ENCODE measurements around the gene C2orf78. TPM values are rescaled to one million over a fixed set of nuclear protein-coding genes. Genes with fewer than 3 reads are reported as not detected.

C2orf78 gene
- total and polyA plus RNA-seq, 10 of the 15 experiments (the other 5 are each of a cell fraction or from before 2014, with no cell fraction given) = 0.08 to 0.82 (median 0.40) TPM

DNA sequence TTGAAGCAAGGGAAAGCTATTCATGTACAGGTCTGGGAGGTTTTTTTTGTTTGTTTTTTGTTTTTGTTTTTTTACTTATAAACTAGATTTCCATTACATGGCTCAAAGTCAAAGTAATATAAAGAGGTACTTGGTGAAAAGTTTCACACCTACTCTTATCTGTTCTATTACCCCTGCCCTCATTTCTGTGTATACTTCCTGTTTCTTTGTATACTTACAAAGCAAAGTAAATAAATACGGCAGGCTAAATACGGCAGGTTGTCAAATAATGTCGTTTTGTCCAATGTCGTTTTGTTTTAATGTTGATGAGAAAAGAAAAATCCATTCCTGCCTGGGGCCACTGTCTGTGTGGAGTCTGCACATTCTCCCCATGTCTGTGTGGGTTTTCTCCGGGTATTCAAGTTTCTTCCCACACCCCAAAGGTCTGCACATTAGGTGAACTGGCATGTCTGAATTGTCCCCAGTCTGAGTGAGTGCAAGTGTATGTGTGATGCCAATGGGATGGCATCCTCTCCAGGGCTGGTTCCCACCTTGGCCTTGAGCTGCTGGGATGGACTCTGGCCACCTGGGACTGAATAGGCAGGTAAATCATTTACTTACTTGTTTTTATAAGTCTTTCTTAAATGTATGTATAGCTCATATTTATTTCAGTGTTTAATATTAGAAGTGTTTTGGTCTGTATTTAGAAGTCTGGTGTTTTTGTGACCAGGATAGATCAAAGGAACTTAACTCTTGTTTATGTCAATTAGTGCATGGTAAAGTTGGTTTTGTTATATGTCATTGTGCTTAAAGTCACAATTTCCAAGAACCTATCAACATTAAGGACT, 58.1 kb downstream of the C2orf78 start (continued):
- TF ChIP-seq, protein P1, sequence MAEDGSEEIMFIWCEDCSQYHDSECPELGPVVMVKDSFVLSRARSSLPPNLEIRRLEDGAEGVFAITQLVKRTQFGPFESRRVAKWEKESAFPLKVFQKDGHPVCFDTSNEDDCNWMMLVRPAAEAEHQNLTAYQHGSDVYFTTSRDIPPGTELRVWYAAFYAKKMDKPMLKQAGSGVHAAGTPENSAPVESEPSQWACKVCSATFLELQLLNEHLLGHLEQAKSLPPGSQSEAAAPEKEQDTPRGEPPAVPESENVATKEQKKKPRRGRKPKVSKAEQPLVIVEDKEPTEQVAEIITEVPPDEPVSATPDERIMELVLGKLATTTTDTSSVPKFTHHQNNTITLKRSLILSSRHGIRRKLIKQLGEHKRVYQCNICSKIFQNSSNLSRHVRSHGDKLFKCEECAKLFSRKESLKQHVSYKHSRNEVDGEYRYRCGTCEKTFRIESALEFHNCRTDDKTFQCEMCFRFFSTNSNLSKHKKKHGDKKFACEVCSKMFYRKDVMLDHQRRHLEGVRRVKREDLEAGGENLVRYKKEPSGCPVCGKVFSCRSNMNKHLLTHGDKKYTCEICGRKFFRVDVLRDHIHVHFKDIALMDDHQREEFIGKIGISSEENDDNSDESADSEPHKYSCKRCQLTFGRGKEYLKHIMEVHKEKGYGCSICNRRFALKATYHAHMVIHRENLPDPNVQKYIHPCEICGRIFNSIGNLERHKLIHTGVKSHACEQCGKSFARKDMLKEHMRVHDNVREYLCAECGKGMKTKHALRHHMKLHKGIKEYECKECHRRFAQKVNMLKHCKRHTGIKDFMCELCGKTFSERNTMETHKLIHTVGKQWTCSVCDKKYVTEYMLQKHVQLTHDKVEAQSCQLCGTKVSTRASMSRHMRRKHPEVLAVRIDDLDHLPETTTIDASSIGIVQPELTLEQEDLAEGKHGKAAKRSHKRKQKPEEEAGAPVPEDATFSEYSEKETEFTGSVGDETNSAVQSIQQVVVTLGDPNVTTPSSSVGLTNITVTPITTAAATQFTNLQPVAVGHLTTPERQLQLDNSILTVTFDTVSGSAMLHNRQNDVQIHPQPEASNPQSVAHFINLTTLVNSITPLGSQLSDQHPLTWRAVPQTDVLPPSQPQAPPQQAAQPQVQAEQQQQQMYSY (CRISPR knock-in tag; IDR thresholded peaks at IDR 0.05) = no peak
- TF ChIP-seq IKZF1 (conservative IDR thresholded peaks at IDR 0.05) (no peak), TAF1 (IDR thresholded peaks at IDR 0.05; ENCODE audit: borderline replicate concordance, low read depth, low read length) (no peak), MTA3 (IDR thresholded peaks at IDR 0.05; ENCODE audit: borderline replicate concordance, low read length) (no peak)

DNA sequence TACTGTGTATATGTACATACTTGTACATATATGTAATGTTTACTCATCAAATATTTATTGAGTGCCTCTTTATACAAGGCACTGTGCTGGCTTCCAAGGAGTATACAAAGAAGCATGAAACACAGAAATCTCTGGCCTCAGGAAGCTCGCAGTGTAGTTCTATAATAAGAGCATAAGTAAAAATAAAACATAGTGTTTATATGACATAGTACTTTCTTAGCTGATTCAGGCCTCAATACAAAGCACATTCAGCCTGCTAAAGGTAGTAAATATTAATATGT, 58.7 kb downstream of the C2orf78 start:
- ChIA-PET CTCF (interaction anchor here (0.5 to 4.3 kb wide), 6 partner anchors 15 to 312 kb away, joined by 3 to 24 read pairs (median 4); partner anchors contain the start of gene STAMBP), RAD21 (ENCODE audit: unreplicated experiment) (interaction anchor here (0.9 kb wide), 1 partner anchor 19 kb away, joined by 4 read pairs; no protein-coding TSS in a partner anchor), SMC1A (ENCODE audit: uncharacterized antibody, unreplicated experiment) (interaction anchor here (0.6 to 1.1 kb wide), 3 partner anchors 62 to 107 kb away, joined by 3 to 5 read pairs (median 3); no protein-coding TSS in a partner anchor), POLR2A (no interaction called here)
- Histone ChIP-seq H2AFZ (ENCODE audit: control insufficient read depth, low read depth, low read length) (no peak overlapping the region), H3K36me3 (ENCODE audit: control insufficient read depth in 2 of 2, insufficient read depth in 2 of 2, low read length in 1 of 2) (peaks cover 5 to 25% of the 10 kb centered on the region in 2 experiments), H3K9ac (ENCODE audit: control insufficient read depth, insufficient read depth, low read length) (no peak overlapping the region), H3K27ac (ENCODE audit: control insufficient read depth, insufficient read depth) (no peak overlapping the region), H3K79me2 (ENCODE audit: control insufficient read depth, insufficient read depth, low read length) (no peaks in the 10 kb centered on the region; the same call in 1 of the 2 replicates), H3K27me3 (replicated peaks in 1 of 2; ENCODE audit: control insufficient read depth in 2 of 2, insufficient read depth in 2 of 2, low read length in 1 of 2) (no peaks in the 10 kb centered on the region), H3K9me3 (replicated peaks; ENCODE audit: control insufficient read depth, insufficient read depth, low read length) (no peaks in the 10 kb centered on the region), H4K20me1 (ENCODE audit: control insufficient read depth, insufficient read depth) (no peaks in the 10 kb centered on the region), H3K4me1 (ENCODE audit: control insufficient read depth, insufficient read depth, low read length) (no peaks in the 10 kb centered on the region), H3K4me3 (no peak overlapping the region), H3K4me2 (ENCODE audit: control insufficient read depth, insufficient read depth) (no peak overlapping the region)
- in situ Hi-C loops (cut with MboI) = no loop called here
- intact Hi-C loops (cut with micrococcal nuclease; ENCODE audit: unreplicated experiment) = no loop called here
- DNase-seq (ENCODE audit: low read depth, low spot score) (no peak), FAIRE-seq (no peak), ATAC-seq (no peak)
- BruUV-seq (replicated peaks) = no TSS peak
- WGBS (ENCODE audit: insufficient coverage, insufficient replicate concordance, low lambda C conversion rate, missing lambda C conversion rate) = 93% methylated on average over 1 of the region's 1 CpG
- TF ChIP-seq BACH1 (IDR thresholded peaks at IDR 0.05; ENCODE audit: borderline replicate concordance) (no peak), KLF5 (IDR thresholded peaks at IDR 0.05; ENCODE audit: partially characterized antibody) (no peak), DPF2 (IDR thresholded peaks at IDR 0.05) (no peak), NFYA (IDR thresholded peaks at IDR 0.05; ENCODE audit: borderline replicate concordance, low read depth, low read length) (no peak), EGR1 (IDR thresholded peaks at IDR 0.05; ENCODE audit: borderline replicate concordance in 1 of 2, low read depth in 2 of 2, low read length in 2 of 2) (no peak), TAF1 (IDR thresholded peaks at IDR 0.05; ENCODE audit: borderline replicate concordance, low read depth, low read length) (no peak), ZBED1 (IDR thresholded peaks at IDR 0.05; ENCODE audit: borderline replicate concordance) (no peak)
- TF ChIP-seq, protein P2, sequence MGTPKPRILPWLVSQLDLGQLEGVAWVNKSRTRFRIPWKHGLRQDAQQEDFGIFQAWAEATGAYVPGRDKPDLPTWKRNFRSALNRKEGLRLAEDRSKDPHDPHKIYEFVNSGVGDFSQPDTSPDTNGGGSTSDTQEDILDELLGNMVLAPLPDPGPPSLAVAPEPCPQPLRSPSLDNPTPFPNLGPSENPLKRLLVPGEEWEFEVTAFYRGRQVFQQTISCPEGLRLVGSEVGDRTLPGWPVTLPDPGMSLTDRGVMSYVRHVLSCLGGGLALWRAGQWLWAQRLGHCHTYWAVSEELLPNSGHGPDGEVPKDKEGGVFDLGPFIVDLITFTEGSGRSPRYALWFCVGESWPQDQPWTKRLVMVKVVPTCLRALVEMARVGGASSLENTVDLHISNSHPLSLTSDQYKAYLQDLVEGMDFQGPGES (IDR thresholded peaks at IDR 0.05) = no peak
- TF ChIP-seq, protein P3, sequence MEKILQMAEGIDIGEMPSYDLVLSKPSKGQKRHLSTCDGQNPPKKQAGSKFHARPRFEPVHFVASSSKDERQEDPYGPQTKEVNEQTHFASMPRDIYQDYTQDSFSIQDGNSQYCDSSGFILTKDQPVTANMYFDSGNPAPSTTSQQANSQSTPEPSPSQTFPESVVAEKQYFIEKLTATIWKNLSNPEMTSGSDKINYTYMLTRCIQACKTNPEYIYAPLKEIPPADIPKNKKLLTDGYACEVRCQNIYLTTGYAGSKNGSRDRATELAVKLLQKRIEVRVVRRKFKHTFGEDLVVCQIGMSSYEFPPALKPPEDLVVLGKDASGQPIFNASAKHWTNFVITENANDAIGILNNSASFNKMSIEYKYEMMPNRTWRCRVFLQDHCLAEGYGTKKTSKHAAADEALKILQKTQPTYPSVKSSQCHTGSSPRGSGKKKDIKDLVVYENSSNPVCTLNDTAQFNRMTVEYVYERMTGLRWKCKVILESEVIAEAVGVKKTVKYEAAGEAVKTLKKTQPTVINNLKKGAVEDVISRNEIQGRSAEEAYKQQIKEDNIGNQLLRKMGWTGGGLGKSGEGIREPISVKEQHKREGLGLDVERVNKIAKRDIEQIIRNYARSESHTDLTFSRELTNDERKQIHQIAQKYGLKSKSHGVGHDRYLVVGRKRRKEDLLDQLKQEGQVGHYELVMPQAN (conservative IDR thresholded peaks at IDR 0.05) = no peak
